NCI-H1436 (cell line): Measurements from ENCODE around the gene DBN1.
A peak's percentile ranks its signal among the peaks of the same experiment; 100 is the strongest.

Experiments
- DNase-seq: peaks from one replicate; lab custom pipeline; 2025; lab: John Stamatoyannopoulos, UW

The DBN1 gene

GRCh38 chr5:177504086-177505056, 30.9 kb upstream of the DBN1 start:
- no peak for DNase-seq

GRCh38 chr5:177503351-177504085, 30.1 kb upstream of the DBN1 start:
- DNase-seq: no peak

- no peak for DNase-seq
Measured at GRCh38 chr5:177502886-177503285, 29.5 kb upstream of the DBN1 start.

GRCh38 chr5:177501874-177502678, 28.6 kb upstream of the DBN1 start:
- DNase-seq: no peak

GRCh38 chr5:177500685-177501522, 27.5 kb upstream of the DBN1 start:
- DNase-seq: peak; percentile 50

- no peak for DNase-seq
Measured at GRCh38 chr5:177499842-177500241, 26.4 kb upstream of the DBN1 start.

- DNase-seq: no peak
Measured at GRCh38 chr5:177498013-177498787, 24.8 kb upstream of the DBN1 start.

- DNase-seq: peak; percentile 80
Measured at GRCh38 chr5:177497292-177498012, 24.0 kb upstream of the DBN1 start, which contains the start of gene PDLIM7. Gene PDLIM7, minus strand, starts transcription at chr5:177497604. Its CDS starts 1,092 bp downstream, at chr5:177496512.

- peak; percentile 16 for DNase-seq
Measured at GRCh38 chr5:177496727-177497291, 23.4 kb upstream of the DBN1 start.

- no peak for DNase-seq
Measured at GRCh38 chr5:177496070-177496726, 22.8 kb upstream of the DBN1 start.

GRCh38 chr5:177495243-177496060, 22.0 kb upstream of the DBN1 start:
- no peak for DNase-seq

- no peak for DNase-seq
Measured at GRCh38 chr5:177494346-177495195, 21.1 kb upstream of the DBN1 start.

GRCh38 chr5:177493795-177494345, 20.4 kb upstream of the DBN1 start:
- no peak for DNase-seq

GRCh38 chr5:177492841-177493240, 19.4 kb upstream of the DBN1 start:
- DNase-seq: no peak

- no peak for DNase-seq
Measured at GRCh38 chr5:177491983-177492746, 18.7 kb upstream of the DBN1 start.

- DNase-seq: no peak
Measured at GRCh38 chr5:177491429-177491945, 18.1 kb upstream of the DBN1 start.
